Pulmonary artery endothelial cell (primary cell): ENCODE data around the gene KPTN. TPM values are rescaled to one million over a fixed set of nuclear protein-coding genes. Genes with fewer than 3 reads are reported as not detected.
A peak's percentile ranks its signal among the peaks of the same experiment; 100 is the strongest.

Experiments used
- DNase-seq: peaks from one replicate; pipeline ENCODE4 v3.0.0-alpha.2; 2011; ENCODE audit warnings: low read depth, low spot score
- total RNA-seq: library from RNA; depleted of rRNA; stranded (reverse); fragments of >200 nt; gene quantifications from 2 replicates; pipeline ENCODE4 v1.2.3, GENCODE V29; 2014

KPTN gene
- total RNA-seq, 1 donor from 2014 or later, result 3.7 TPM

- DNase-seq, result no peak
These were observed 48.1 kb downstream of the KPTN start for GRCh38 chr19:47435883-47436417.

DNA sequence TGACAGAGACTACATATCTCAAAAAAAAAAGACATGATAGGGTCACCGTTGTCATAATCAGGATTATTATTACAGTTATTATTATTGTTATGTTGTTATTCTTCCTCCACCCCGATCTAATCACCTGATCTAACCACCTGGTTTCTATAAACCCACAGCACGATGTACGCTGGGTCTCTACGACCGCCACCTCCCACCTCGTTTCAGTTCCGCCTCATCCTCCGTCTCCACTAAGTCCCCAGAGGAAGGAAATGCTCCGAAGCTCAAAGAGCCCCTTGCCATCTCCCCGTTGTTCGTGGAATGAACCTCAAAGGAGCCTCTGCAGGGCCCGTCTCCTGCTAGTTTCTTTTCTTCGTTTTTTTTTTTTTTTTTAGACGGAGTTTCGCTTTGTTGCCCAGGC lies 48.8 kb downstream of the KPTN start:
- no peak for DNase-seq

- DNase-seq, result no peak
These were observed 49.9 kb downstream of the KPTN start for GRCh38 chr19:47434088-47434487.

- no peak for DNase-seq
These were observed 50.9 kb downstream of the KPTN start for GRCh38 chr19:47433121-47433520.

- no peak for DNase-seq
These were observed 51.5 kb downstream of the KPTN start for GRCh38 chr19:47432499-47432898.

DNA sequence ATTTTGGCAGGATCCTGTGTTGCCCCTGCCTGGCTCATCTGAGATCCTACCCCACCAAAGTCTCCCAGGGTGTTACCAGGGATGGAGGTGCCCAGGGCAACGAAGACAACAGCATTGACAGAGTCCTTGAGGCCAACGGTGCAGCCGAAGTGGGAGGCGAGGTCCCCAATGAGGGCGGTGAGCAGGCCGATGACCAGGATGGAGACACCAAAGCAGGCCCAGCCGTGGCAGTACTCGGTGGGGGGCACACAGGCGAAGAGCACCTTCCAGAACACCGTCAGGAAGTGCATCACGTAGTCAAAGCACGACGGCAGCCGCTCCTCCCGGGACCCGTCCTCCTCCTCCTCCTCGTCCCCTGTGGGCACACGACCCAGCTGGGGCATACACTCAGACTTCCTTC lies 51.9 kb downstream of the KPTN start:
- DNase-seq, result no peak

DNA sequence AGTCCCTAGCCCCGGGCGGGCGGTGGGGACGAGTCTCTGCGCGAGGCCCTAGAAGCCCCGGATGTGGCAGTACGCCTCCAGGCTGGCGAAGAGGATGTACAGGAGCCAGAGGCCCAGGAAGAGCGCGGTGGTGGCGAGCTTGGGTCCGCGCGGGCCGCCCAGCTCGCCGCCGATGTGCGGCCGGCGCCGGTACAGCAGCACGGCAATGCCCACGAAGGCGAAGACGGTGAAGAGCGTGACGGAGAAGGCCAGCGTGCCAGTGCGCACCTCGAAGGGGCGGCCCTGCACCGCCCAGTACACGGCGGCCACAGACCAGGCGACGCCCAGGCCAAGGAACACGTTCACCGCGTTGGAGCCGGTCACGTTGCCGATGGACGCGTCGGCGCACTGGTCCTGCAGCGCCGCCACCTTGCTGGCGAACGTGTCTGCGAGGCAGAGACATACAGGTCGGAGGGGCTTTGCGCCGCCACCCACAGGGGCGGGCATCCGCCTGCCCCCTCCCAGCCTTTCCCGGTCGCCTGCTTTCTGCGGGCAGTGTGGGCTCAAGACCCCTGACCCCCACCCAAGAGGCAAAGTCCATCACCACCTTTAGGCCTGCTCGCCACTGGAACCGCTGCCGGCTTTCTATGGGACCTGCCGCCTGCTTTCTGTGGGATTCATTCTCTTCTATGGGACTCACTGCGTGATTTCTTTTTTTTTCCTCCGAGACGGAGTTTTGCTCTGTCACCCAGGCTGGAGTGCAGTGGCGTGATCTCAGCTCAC lies 53.8 kb downstream of the KPTN start:
- no peak for DNase-seq

- no peak for DNase-seq
These were observed 54.8 kb downstream of the KPTN start for GRCh38 chr19:47429140-47429793.

GRCh38 chr19:47428177-47428894 lies 55.7 kb downstream of the KPTN start:
- peak; percentile 97 for DNase-seq

GRCh38 chr19:47427241-47428176 lies 56.5 kb downstream of the KPTN start:
- DNase-seq, result no peak

Other genes with a start within 250 kb of the KPTN start
- gene CCDC9, start 227.7 kb downstream of the KPTN start, total RNA-seq, result 4.0 and 6.9 TPM in 2 replicates
- 0.73 and 1.3 TPM in 2 replicates for gene INAFM1, start 209.3 kb downstream of the KPTN start, total RNA-seq
- gene C5AR1, start 174.4 kb downstream of the KPTN start, total RNA-seq, result not detected in 2 replicates
- 0.07 TPM in 1 of 2 replicates, not detected in the other for gene C5AR2, start 152.0 kb downstream of the KPTN start, total RNA-seq
- 7.1 and 12.7 TPM in 2 replicates for gene DHX34, start 134.9 kb downstream of the KPTN start, total RNA-seq
- 0.07 TPM in 1 of 2 replicates, not detected in the other for gene MEIS3, start 64.7 kb downstream of the KPTN start, total RNA-seq
- gene SLC8A2, start 12.3 kb downstream of the KPTN start, total RNA-seq, result not detected in 2 replicates
- gene NAPA, start 30.8 kb upstream of the KPTN start, total RNA-seq, result 59.7 and 76.2 TPM in 2 replicates
- gene ZNF541, start 88.9 kb upstream of the KPTN start, total RNA-seq, result 0.07 TPM in 1 of 2 replicates, not detected in the other
- gene BICRA, start 124.9 kb upstream of the KPTN start, total RNA-seq, result 4.2 and 5.4 TPM in 2 replicates
- 97.5 and 98.8 TPM in 2 replicates for gene EHD2, start 229.2 kb upstream of the KPTN start, total RNA-seq